HepG2 (cell line): ENCODE measurements around the gene CHAF1B.
A peak's percentile ranks its signal among the peaks of the same experiment; 100 is the strongest.

Source experiments
- MAFK ChIP-seq, 2 experiments: IDR thresholded peaks in 1 of 2; conservative IDR thresholded peaks in 1 of 2; 2 replicates each; pipeline ENCODE4 v1.6.1; 2011; ENCODE audit warnings: improper control_type of control experiment in 2 of 2, low read length in 2 of 2
- NR3C1 ChIP-seq: sonication (generic); formaldehyde crosslinking; IDR thresholded peaks from 2 replicates; pipeline ENCODE4 v1.4.0; 2020; ENCODE audit warnings: missing genetic modification reagents
- PHF8 ChIP-seq: sonication (generic); formaldehyde crosslinking; IDR thresholded peaks from 2 replicates; pipeline ENCODE4 v1.5.0; 2020; ENCODE audit warnings: missing genetic modification reagents
- RERE ChIP-seq: IDR thresholded peaks from 2 replicates; pipeline ENCODE4 v1.6.1; 2016; ENCODE audit warnings: low read depth, missing genetic modification reagents, missing compliant biosample characterization
- TAF1 ChIP-seq: sonication (generic); formaldehyde crosslinking; IDR thresholded peaks from 2 replicates; pipeline ENCODE4 v1.4.0; 2020; ENCODE audit warnings: missing genetic modification reagents
- ZNF501 ChIP-seq: sonication (generic); formaldehyde crosslinking; IDR thresholded peaks from 2 replicates; pipeline ENCODE4 v1.5.1; 2020; ENCODE audit warnings: mild to moderate bottlenecking, moderate library complexity, missing genetic modification reagents

GRCh38 chr21:36381841-36382589 is 3.2 kb upstream of the CHAF1B start:
- no peak for TF ChIP-seq ZNF501 (CRISPR knock-in tag)
- TF ChIP-seq MAFK (conservative IDR thresholded peaks at IDR 0.05 in 1 of 2, IDR thresholded peaks at IDR 0.05 in 1 of 2; ENCODE audit: low read length in 2 of 2): peak; percentile 35 to 51; a peak in 3 of 4 replicates
- TF ChIP-seq TAF1 (CRISPR knock-in tag): no peak
- no peak for TF ChIP-seq PHF8 (CRISPR knock-in tag)
- no peak for TF ChIP-seq RERE (CRISPR knock-in tag)
- no peak for TF ChIP-seq NR3C1
